SH-SY5Y (cell line): ENCODE results near the gene TMEM63C.

Experiments
- GATA2 ChIP-seq: IDR thresholded peaks from 2 replicates; pipeline ENCODE4 v1.6.1; 2011; ENCODE audit warnings: mild to moderate bottlenecking, low read depth, low read length
- GATA3 ChIP-seq: IDR thresholded peaks from 2 replicates; pipeline ENCODE4 v1.6.1; 2011; ENCODE audit warnings: low read depth, mild to moderate bottlenecking, low read length, moderate library complexity

GRCh38 chr14:77225892-77226557 lies 44.4 kb downstream of the TMEM63C start:
- TF ChIP-seq GATA2: no peak
- TF ChIP-seq GATA3: no peak
